ENCODE results near the gene IMPDH1.
"Not testable (repeated sequence)": the region's sequence is repeated elsewhere in the genome, so short reads cannot be mapped to it uniquely, and the experiment has no call there.

The IMPDH1 gene

GRCh38 chr7:128409596-128410450 is at the start of gene IMPDH1:
TSS of gene IMPDH1 (minus strand) at chr7:128409982. CDS start at chr7:128409901, 81 bp downstream.
- DNase-seq: peak; percentile 73

GRCh38 chr7:128459394-128459878 is 49.7 kb upstream of the IMPDH1 start:
- DNase-seq: peak; percentile 35

GRCh38 chr7:128458956-128459355 is 49.2 kb upstream of the IMPDH1 start:
- no peak for DNase-seq

- DNase-seq: not testable (repeated sequence)
These were observed 47.6 kb upstream of the IMPDH1 start for GRCh38 chr7:128457385-128457784.

- DNase-seq: no peak
These were observed 46.5 kb upstream of the IMPDH1 start for GRCh38 chr7:128456255-128456725.

- peak; percentile 92 for DNase-seq
These were observed 45.9 kb upstream of the IMPDH1 start, which contains the start of gene HILPDA for GRCh38 chr7:128455543-128456254. TSS of gene HILPDA (plus strand) at chr7:128455878. CDS start at chr7:128457269, 1,391 bp downstream.

- no peak for DNase-seq
These were observed 45.2 kb upstream of the IMPDH1 start for GRCh38 chr7:128454808-128455542.

- DNase-seq: no peak
These were observed 44.3 kb upstream of the IMPDH1 start for GRCh38 chr7:128453836-128454804.

GRCh38 chr7:128452552-128452951 is 42.8 kb upstream of the IMPDH1 start:
- DNase-seq: no peak

- DNase-seq: no peak
These were observed 41.1 kb upstream of the IMPDH1 start for GRCh38 chr7:128450913-128451312.

GRCh38 chr7:128450409-128450808 is 40.6 kb upstream of the IMPDH1 start:
- no peak for DNase-seq

GRCh38 chr7:128448751-128449302 is 39.0 kb upstream of the IMPDH1 start:
- no peak for DNase-seq

GRCh38 chr7:128447941-128448564 is 38.3 kb upstream of the IMPDH1 start:
- DNase-seq: no peak

GRCh38 chr7:128446306-128446705 is 36.5 kb upstream of the IMPDH1 start:
- DNase-seq: no peak

- DNase-seq: no peak
These were observed 34.2 kb upstream of the IMPDH1 start for GRCh38 chr7:128443831-128444600.

- no peak for DNase-seq
These were observed 32.6 kb upstream of the IMPDH1 start for GRCh38 chr7:128442356-128442755.

- no peak for DNase-seq
These were observed 27.9 kb upstream of the IMPDH1 start for GRCh38 chr7:128437426-128438332.

- no peak for DNase-seq
These were observed 25.5 kb upstream of the IMPDH1 start for GRCh38 chr7:128435327-128435686.
